Stimulated activated CD4-positive, alpha-beta T cell treated with anti-CD3 and anti-CD28 coated beads, Interleukin-4, amount 100 ng/mL, for 1 hour (primary cell): ENCODE measurements around the gene ACSM4.
"Not testable (repeated sequence)": the region's sequence is repeated elsewhere in the genome, so short reads cannot be mapped to it uniquely, and the experiment has no call there.

Source experiments
- DNase-seq: peaks from one replicate; pipeline ENCODE4 v3.0.0-alpha.2; 2020

The ACSM4 gene, protein sequence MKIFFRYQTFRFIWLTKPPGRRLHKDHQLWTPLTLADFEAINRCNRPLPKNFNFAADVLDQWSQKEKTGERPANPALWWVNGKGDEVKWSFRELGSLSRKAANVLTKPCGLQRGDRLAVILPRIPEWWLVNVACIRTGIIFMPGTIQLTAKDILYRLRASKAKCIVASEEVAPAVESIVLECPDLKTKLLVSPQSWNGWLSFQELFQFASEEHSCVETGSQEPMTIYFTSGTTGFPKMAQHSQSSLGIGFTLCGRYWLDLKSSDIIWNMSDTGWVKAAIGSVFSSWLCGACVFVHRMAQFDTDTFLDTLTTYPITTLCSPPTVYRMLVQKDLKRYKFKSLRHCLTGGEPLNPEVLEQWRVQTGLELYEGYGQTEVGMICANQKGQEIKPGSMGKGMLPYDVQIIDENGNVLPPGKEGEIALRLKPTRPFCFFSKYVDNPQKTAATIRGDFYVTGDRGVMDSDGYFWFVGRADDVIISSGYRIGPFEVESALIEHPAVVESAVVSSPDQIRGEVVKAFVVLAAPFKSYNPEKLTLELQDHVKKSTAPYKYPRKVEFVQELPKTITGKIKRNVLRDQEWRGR

DNA sequence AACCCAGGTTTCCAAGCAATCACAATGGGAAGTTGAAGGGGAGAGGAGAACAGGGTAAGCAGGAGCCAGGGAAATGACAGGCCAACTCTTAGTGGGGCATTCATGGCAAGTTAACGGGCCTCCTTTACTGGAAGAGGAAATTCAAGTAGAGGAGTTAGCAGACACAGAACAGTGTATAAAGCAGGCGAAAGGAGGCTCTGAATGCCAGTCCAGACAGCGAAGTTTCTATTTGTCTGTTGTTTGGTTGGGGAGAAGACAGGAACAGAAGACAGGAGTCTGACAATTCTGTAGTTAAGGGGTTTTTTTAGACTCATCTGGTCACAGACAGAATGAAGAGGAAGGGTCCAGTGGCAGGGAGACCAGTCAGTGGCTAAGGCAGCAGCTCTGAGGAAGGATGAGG lies at the start of gene ACSM4:
Gene ACSM4, plus strand, starts transcription at position 301 of the 400 bp plus-strand sequence. CDS start 260 bp downstream, outside the sequence.
- DNase-seq, result no peak

- DNase-seq, result no peak
Observed at GRCh38 chr12:7259060-7259459, 44.8 kb upstream of the ACSM4 start.

DNA sequence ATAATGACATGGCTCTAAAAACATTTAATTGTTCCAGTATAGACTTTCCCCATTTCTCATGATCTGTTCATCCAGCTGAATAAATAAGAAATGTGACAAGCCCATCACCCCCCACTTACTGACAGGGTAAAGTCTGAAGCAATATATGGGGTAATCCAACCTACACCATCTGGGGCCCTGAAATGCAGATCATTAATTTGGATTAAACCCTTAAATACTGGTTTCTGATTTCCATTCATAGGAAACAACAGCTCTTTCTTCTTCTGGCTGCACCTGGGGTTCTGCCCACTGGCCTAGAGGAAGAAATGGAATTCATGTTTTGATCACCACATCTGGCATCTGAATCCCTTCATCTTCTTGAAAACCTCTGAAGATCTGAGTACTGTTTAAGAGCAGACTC lies 39.3 kb upstream of the ACSM4 start:
- no peak for DNase-seq

- DNase-seq, result no peak
Observed at GRCh38 chr12:7265251-7265650, 38.6 kb upstream of the ACSM4 start.

DNA sequence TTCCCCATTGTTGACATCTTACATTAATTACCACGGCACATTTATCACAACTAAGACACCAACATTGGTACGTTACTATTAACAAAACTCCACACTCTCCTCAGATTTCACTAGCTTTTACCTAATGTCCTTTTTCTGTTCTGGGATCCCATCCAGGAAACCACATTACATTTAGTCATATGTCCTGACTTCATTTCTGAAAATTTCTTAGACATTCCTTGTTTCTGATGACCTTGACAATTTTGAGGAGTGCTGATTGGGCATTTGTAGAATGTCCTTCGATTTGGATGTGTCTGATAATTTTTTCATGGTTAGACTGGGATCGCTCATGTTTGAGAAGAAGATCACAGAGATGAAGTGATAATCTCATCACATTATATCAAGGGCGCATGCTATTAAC lies 34.6 kb upstream of the ACSM4 start:
- DNase-seq, result no peak

GRCh38 chr12:7271893-7272514 lies 31.9 kb upstream of the ACSM4 start:
- no peak for DNase-seq

DNA sequence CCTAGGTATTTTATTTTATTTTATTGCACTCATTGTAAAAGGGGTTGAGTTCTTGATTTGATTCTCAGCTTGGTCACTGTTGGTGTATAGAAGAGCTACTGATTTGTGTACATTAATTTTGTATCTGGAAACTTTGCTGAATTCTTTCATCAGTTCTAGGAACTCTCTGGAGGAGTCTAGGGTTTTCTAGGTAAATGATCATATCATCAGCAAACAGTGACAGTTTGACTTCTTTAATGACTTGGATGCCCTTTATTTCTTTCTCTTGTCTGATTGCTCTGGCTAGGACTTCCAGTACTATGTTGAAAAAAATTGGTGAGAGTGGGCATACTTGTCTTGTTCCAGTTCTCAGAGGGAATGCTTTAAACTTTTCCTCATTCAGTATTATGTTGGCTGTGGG lies 28.4 kb upstream of the ACSM4 start:
- not testable (repeated sequence) for DNase-seq

GRCh38 chr12:7282844-7283243 lies 21.0 kb upstream of the ACSM4 start:
- DNase-seq, result no peak

GRCh38 chr12:7289743-7290142 lies 14.1 kb upstream of the ACSM4 start:
- DNase-seq, result no peak

- DNase-seq, result not testable (repeated sequence)
Observed at GRCh38 chr12:7290588-7290987, 13.3 kb upstream of the ACSM4 start.

GRCh38 chr12:7292300-7292699 lies 11.6 kb upstream of the ACSM4 start:
- no peak for DNase-seq

DNA sequence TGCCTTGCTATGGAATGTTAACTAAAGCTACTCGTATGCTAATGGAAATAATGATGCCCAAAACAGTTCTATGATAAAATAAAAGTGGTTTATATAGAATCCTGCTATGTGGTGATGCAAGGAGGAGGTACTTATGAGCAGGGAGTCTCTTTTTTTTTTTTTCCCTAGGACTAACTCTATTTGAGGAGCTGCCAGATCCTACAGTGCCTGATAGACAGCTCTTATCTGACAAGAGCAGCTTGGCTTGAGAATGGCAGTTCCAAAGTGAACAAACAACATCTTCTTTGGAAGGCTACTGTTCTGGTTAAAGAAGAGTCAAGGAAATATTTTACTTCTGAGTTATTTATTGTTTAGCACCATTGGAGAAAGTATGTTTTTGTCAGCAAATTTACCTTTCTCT lies 10.2 kb upstream of the ACSM4 start:
- no peak for DNase-seq

DNA sequence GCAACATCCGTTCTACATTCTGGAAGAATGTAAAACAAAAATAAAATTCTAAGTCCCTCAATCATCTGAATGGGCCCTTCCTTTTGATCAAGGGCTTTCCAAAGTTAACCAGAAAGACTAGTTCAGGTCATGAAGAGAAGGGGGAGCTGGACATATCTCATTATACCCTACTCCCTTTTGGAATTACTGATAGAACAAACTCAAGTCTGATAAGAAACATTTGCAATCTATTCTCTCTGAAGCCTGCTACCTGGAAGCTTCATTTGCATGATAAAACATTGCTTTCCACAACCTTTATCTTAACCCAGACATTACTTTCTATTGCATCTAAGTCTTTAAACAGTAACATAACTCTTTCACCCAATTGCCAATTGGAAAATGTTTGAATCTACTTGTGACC lies 8.3 kb upstream of the ACSM4 start:
- no peak for DNase-seq

GRCh38 chr12:7297865-7298264 lies 6.0 kb upstream of the ACSM4 start:
- DNase-seq, result no peak

DNA sequence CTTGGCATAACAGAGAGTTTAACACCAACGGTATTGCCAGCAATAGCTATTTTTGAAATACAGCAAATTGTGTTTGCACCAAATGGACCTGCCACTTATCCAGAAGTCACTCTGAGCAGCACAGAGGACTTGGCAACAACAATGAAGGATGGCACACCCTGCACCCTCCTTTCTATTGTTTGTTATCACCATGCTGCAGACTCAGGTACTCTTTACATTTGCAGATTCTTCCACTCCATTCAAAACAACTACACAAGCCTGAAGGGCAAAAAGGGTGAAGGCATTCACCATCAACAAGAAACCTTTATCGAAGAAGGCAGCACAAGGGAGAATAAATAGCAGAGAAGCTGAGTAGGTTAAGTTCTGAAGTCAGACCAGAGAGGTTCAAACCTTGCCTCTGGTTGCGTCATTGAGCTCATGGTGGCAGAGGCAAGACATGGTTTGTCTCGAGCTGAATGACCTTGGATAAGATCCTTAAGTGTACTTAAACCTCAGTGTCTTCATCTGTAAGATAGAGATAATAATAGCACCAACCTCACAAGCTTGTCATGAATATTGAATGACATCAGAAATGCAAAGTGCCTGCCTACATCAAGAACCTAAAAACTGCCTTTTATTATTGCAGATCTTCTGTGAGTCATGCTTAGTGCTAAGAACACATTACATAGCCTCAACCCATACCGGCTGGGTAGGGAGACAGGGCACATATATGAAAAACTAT lies 1.4 kb upstream of the ACSM4 start:
- DNase-seq, result no peak

DNA sequence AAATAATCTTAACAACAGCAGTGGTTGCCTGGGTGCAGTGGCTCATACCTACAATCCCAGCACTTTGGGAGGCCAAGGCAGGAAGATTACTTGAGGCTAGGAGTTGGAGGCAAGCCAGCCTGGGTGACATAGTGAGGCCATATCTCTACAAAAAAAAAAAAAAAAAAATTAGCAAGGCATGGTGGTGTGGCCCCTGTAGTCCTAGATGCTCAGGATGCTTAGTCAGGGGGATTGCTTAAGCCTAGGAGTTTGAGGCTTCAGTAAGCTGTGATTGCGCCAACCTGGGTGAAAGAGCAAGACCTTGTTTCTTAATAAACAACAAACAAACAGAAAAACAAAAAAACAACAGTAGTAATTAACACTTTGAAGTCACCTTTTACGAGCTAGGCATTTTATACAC lies 642 bp upstream of the ACSM4 start:
- DNase-seq, result no peak

DNA sequence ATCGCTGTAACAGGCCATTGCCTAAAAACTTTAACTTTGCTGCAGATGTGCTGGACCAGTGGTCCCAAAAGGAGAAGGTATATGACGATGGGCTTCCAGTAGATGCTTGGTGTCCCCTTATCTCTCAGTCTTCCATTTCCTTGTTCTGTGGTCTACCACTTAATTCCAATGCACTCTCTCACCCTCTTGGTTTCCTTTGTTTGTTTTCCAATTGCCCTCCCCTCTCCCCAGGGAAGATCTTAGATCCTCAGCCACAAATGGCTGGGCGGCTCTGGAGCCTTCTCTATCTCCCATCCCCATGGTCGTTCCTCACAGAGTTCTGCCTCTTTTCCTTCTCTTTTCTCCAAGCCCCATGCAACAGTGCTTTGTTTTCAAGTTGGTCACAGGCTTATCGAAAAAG lies 584 bp downstream of the ACSM4 start:
- DNase-seq, result no peak

- no peak for DNase-seq
Observed at GRCh38 chr12:7310070-7310469, 6.2 kb downstream of the ACSM4 start.

GRCh38 chr12:7319930-7320329 lies 16.1 kb downstream of the ACSM4 start:
- no peak for DNase-seq

DNA sequence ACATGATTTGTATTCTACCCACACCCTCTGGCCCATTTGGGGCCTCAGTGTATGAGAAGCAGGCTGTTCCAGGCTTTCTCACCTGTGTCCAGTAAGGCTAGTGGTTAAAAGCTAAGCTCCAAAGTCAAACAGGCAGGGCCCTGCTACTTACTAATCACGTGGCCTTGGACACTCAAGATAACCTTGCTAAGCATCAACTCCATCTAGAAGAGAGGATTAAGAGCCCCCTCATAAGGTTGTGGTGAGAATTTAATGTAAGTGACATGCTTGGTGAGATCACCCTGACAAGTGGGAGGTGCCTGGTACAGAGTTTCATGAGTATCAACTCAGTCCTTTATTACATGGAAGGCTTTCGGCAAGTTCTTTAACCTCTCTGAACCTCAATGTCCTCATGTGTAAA lies 17.8 kb downstream of the ACSM4 start:
- no peak for DNase-seq

DNA sequence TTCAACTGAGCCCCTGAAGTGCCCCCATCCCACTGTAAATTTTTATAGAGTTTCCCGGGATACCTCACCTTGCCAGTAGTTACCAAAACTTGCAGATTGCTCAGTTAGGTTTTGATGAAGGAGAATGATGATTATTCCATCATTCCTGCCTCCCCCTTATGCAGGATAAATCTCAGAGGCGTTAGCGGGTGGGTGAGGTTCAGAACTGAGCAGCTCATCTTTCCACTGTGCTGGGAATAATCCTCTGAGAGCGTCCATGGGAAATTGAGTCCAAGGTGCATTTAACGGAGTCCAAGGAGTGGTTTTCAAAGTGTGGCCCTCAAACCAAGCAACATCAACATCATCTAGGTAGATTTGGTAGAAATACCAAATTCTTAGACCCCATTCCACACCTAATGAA lies 18.7 kb downstream of the ACSM4 start:
- no peak for DNase-seq

GRCh38 chr12:7324176-7324575 lies 20.3 kb downstream of the ACSM4 start:
- DNase-seq, result no peak

- DNase-seq, result no peak
Observed at GRCh38 chr12:7327918-7328317, 24.0 kb downstream of the ACSM4 start.

GRCh38 chr12:7337790-7338189 lies 33.9 kb downstream of the ACSM4 start:
- not testable (repeated sequence) for DNase-seq
